Endodermal cell (in vitro differentiated cells): ENCODE measurements around the gene AEBP1. TPM values are rescaled to one million over a fixed set of nuclear protein-coding genes. Genes with fewer than 3 reads are reported as not detected.

ENCODE experiments used
- DNase-seq: peaks from one replicate; pipeline ENCODE4 v3.0.0-alpha.2; 2017
- H3K27ac ChIP-seq: 2 replicates; pipeline ENCODE4 v1.5.1; 2013; ENCODE audit warnings: mild to moderate bottlenecking, low read depth, low read length, moderate library complexity
- H3K27me3 ChIP-seq: 2 replicates; pipeline ENCODE4 v1.6.1; 2013; ENCODE audit warnings: mild to moderate bottlenecking, low read length, moderate library complexity; ENCODE audit not compliant: insufficient read depth, control insufficient read depth, poor library complexity, severe bottlenecking
- H3K36me3 ChIP-seq: 2 replicates; pipeline ENCODE4 v1.7.0; 2013; ENCODE audit warnings: mild to moderate bottlenecking, low read length, moderate library complexity; ENCODE audit not compliant: control insufficient read depth, insufficient read depth
- H3K4me1 ChIP-seq: one replicate; pipeline ENCODE4 v1.7.0; 2013; ENCODE audit warnings: low read length; ENCODE audit not compliant: control insufficient read depth, insufficient read depth
- H3K4me3 ChIP-seq: 2 replicates; pipeline ENCODE4 v1.5.1; 2013; ENCODE audit warnings: mild to moderate bottlenecking, low read length, moderate library complexity
- H3K9ac ChIP-seq: 2 replicates; pipeline ENCODE4 v1.6.1; 2013; ENCODE audit warnings: mild to moderate bottlenecking, low read length, moderate library complexity; ENCODE audit not compliant: poor library complexity, severe bottlenecking; ENCODE audit errors: extremely low read depth
- H3K9me3 ChIP-seq: 2 replicates; pipeline ENCODE4 v1.6.1; 2013; ENCODE audit warnings: mild to moderate bottlenecking, low read length, moderate library complexity; ENCODE audit not compliant: control insufficient read depth
- H3K27ac Mint-ChIP-seq: 2 replicates; pipeline ENCODE4 v1.8.0; 2020; ENCODE audit warnings: mixed read lengths
- H3K27me3 Mint-ChIP-seq: 2 replicates; pipeline ENCODE4 v1.8.0; 2021; ENCODE audit warnings: mild to moderate bottlenecking, mixed read lengths; ENCODE audit not compliant: insufficient read depth
- H3K36me3 Mint-ChIP-seq: 2 replicates; pipeline ENCODE4 v1.8.0; 2020; ENCODE audit warnings: low read depth, mixed read lengths
- H3K4me1 Mint-ChIP-seq: 2 replicates; pipeline ENCODE4 v1.8.0; 2020; ENCODE audit warnings: mixed read lengths
- H3K4me3 Mint-ChIP-seq: 2 replicates; pipeline ENCODE4 v1.8.0; 2020; ENCODE audit warnings: mild to moderate bottlenecking, moderate library complexity, mixed read lengths
- H3K9me3 Mint-ChIP-seq: 2 replicates; pipeline ENCODE4 v1.8.0; 2020; ENCODE audit warnings: mild to moderate bottlenecking, mixed read lengths
- WGBS, 2 experiments: methylation state at CpG; one replicate each; pipeline versions ENCODE4 v1.1.5 to v1.1.7; 2013; ENCODE audit warnings: missing lambda C conversion rate in 2 of 2, mixed read lengths in 1 of 2; ENCODE audit not compliant: insufficient coverage in 1 of 2, insufficient read length in 1 of 2; 5-methylcytosine and 5-hydroxymethylcytosine counted together
- total RNA-seq, 2 donors: library from RNA; stranded (reverse); fragmentation: NEBNext Ultra II Directional in 1 of 2; extraction: Animal tissue kit (Norgen Biotek cat#: 25700) in 1 of 2; gene quantifications; 2 replicates in 1 of 2; 3 replicates in 1 of 2; pipeline ENCODE4 v1.2.1, GENCODE V29; 2021
- TF ChIP-seq, protein P1 (sequence below): fragments of 200-600 bp; sonication (generic); conservative IDR thresholded peaks from 2 replicates; pipeline ENCODE4 v1.5.0; 2021; ENCODE audit warnings: antibody characterized with exemption, mild to moderate bottlenecking

AEBP1 gene
- total RNA-seq, 2 donors from 2014 or later: 55.2 to 65.8 TPM

DNA sequence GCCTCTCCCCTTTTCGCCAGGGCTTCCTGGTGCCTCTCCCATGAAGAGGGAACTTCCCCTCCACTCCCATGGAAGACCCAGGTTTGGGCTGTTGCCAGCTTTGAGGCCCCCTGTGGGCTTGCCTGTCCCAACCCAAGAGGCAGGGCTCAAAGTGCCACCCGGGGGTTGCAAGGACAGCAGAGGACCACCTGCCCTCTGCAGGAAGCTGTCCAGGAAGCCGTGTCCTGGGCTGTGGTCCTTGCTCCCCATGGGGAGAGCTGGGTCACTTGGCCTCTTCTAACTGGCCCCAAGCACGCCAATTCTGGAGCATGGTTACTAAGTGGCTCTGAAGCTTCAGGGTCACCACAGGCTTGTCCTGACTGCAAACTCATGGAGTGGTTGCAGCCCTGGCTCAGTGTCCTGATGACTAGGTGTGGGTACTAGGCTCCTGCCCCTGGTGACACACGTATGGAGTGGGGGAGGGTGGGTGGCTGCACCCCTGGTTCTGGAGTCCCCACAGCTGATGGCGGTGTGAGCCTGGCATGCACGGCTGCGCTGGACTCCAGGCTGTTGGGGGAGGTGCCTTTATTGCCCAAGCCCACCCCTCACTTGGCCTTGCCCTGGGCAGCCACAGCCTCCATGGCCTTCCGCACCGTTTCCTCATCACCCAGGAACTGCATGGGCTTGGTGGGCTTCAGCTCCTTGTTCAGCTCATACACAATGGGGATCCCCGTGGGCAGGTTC lies 41.8 kb upstream of the AEBP1 start:
- Mint-ChIP-seq H3K27ac (no peak overlapping the region), H3K4me1 (peaks cover 3% of the 10 kb centered on the region), H3K27me3 (peaks cover 7% of the 10 kb centered on the region), H3K4me3 (no peak overlapping the region), H3K9me3 (no peaks in the 10 kb centered on the region), H3K36me3 (peaks cover 33% of the 10 kb centered on the region)
- Histone ChIP-seq H3K9ac (no peak overlapping the region), H3K27me3 (no peaks in the 10 kb centered on the region), H3K4me1 (peaks cover 10% of the 10 kb centered on the region), H3K9me3 (no peaks in the 10 kb centered on the region), H3K36me3 (peaks cover 32% of the 10 kb centered on the region), H3K27ac (no peak overlapping the region), H3K4me3 (no peak overlapping the region)
- WGBS, 2 experiments: 93 to 95% methylated on average over 6 to 11 of the region's 11 CpGs
- DNase-seq: no peak
- TF ChIP-seq, protein P1, sequence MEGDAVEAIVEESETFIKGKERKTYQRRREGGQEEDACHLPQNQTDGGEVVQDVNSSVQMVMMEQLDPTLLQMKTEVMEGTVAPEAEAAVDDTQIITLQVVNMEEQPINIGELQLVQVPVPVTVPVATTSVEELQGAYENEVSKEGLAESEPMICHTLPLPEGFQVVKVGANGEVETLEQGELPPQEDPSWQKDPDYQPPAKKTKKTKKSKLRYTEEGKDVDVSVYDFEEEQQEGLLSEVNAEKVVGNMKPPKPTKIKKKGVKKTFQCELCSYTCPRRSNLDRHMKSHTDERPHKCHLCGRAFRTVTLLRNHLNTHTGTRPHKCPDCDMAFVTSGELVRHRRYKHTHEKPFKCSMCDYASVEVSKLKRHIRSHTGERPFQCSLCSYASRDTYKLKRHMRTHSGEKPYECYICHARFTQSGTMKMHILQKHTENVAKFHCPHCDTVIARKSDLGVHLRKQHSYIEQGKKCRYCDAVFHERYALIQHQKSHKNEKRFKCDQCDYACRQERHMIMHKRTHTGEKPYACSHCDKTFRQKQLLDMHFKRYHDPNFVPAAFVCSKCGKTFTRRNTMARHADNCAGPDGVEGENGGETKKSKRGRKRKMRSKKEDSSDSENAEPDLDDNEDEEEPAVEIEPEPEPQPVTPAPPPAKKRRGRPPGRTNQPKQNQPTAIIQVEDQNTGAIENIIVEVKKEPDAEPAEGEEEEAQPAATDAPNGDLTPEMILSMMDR: no peak

DNA sequence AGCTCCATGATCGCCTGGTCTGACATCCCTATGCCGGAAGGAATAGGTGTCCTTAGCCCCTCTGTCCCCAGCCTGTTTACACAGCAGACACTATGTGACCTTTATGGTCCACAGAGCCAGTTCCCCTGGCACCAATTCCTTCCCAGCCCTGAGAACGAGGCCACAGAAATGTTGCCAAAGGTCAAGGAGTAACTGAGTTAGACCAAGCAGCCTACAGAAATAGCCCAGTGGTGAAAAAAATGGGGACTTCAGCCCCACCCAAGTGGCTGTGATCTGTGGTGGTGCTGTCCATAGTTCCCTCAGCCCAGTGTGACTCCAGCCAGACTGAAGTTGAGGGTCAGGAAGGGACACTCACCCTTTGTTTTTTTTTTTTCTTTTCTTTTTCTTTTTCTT lies 41.2 kb upstream of the AEBP1 start:
- TF ChIP-seq, protein P1: no peak
- 93 to 97% methylated on average over 2 to 3 of the region's 3 CpGs for WGBS, 2 experiments
- Histone ChIP-seq H3K4me3 (no peak overlapping the region), H3K9ac (no peak overlapping the region), H3K4me1 (peaks cover 10% of the 10 kb centered on the region), H3K27me3 (no peaks in the 10 kb centered on the region), H3K36me3 (peaks cover 26% of the 10 kb centered on the region), H3K27ac (no peak overlapping the region), H3K9me3 (no peaks in the 10 kb centered on the region)
- H3K9me3 Mint-ChIP-seq: no peaks in the 10 kb centered on the region
- H3K4me1 Mint-ChIP-seq: peaks cover 3% of the 10 kb centered on the region
- H3K27ac Mint-ChIP-seq: no peak overlapping the region
- H3K36me3 Mint-ChIP-seq: peaks cover 28% of the 10 kb centered on the region
- H3K27me3 Mint-ChIP-seq: peaks cover 12% of the 10 kb centered on the region
- no peak overlapping the region for H3K4me3 Mint-ChIP-seq
- DNase-seq: no peak

DNA sequence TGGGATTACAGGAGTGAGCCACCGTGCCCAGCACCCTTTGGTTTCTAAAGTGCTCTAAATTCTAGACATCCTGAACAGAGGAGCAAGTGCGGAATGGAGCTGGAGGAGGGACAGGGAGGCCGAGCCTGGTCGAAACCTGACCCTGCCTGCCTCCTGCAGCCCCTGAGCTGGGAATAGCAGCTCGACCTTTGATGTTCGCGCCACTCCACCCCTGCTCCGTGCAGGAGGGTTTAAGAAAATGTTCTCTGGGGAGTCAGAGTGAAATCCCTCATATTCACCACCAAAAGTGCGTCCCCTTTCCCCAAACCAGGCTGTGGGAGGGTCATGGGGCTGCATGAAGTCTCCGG lies 40.6 kb upstream of the AEBP1 start:
- H3K36me3 Mint-ChIP-seq: peaks cover 24% of the 10 kb centered on the region
- Histone ChIP-seq H3K4me1 (peaks cover 10% of the 10 kb centered on the region), H3K4me3 (no peak overlapping the region), H3K27ac (no peak overlapping the region), H3K27me3 (peaks cover 3% of the 10 kb centered on the region), H3K9ac (no peak overlapping the region), H3K36me3 (peaks cover 22% of the 10 kb centered on the region), H3K9me3 (no peaks in the 10 kb centered on the region)
- H3K27me3 Mint-ChIP-seq: peaks cover 17% of the 10 kb centered on the region
- H3K4me3 Mint-ChIP-seq: no peak overlapping the region
- DNase-seq: peak; percentile 68
- TF ChIP-seq, protein P1: no peak
- H3K9me3 Mint-ChIP-seq: no peaks in the 10 kb centered on the region
- no peak overlapping the region for H3K27ac Mint-ChIP-seq
- WGBS, 2 experiments: 43 to 46% methylated on average over 7 to 10 of the region's 10 CpGs
- peaks cover 3% of the 10 kb centered on the region for H3K4me1 Mint-ChIP-seq
